Karpas-422 (cell line): ENCODE measurements around the gene CYP2F1. TPM values are rescaled to one million over a fixed set of nuclear protein-coding genes. Genes with fewer than 3 reads are reported as not detected.
A peak's percentile ranks its signal among the peaks of the same experiment; 100 is the strongest.

ENCODE experiments used
- DNase-seq: peaks from one replicate; pipeline ENCODE4 v3.0.0-alpha.2; 2015
- H2AFZ ChIP-seq: fragments of 200-600 bp; sonication (generic); 2 replicates; pipeline ENCODE4 v1.6.1; 2014; ENCODE audit warnings: antibody characterized with exemption, low read length, mixed read lengths
- H3K27ac ChIP-seq: fragments of 200-600 bp; sonication (generic); 2 replicates; pipeline ENCODE4 v1.5.1; 2014; ENCODE audit warnings: mild to moderate bottlenecking, low read length, moderate library complexity
- H3K27me3 ChIP-seq: fragments of 200-600 bp; sonication (generic); 2 replicates; pipeline ENCODE4 v1.6.1; 2014; ENCODE audit warnings: low read length, mixed read lengths
- H3K36me3 ChIP-seq: fragments of 200-600 bp; sonication (generic); 2 replicates; pipeline ENCODE4 v1.6.1; 2014; ENCODE audit warnings: low read length, mixed read lengths; ENCODE audit not compliant: insufficient read depth
- H3K4me1 ChIP-seq: fragments of 200-600 bp; sonication (generic); 2 replicates; pipeline ENCODE4 v1.6.1; 2014; ENCODE audit warnings: mild to moderate bottlenecking, low read length, mixed read lengths
- H3K4me2 ChIP-seq: fragments of 200-600 bp; sonication (generic); 2 replicates; pipeline ENCODE4 v1.6.1; 2014; ENCODE audit warnings: low read length, low read depth, mild to moderate bottlenecking; ENCODE audit not compliant: poor library complexity, severe bottlenecking
- H3K4me3 ChIP-seq: fragments of 200-600 bp; sonication (generic); 2 replicates; pipeline ENCODE4 v1.5.1; 2014; ENCODE audit warnings: mild to moderate bottlenecking, antibody characterized with exemption, low read length, mixed read lengths
- H3K79me2 ChIP-seq: fragments of 200-600 bp; sonication (generic); 2 replicates; pipeline ENCODE4 v1.6.1; 2014; ENCODE audit warnings: mild to moderate bottlenecking, low read length, mixed read lengths
- H3K9ac ChIP-seq: fragments of 200-600 bp; sonication (generic); 2 replicates; pipeline ENCODE4 v1.6.0; 2014; ENCODE audit warnings: low read length
- H3K9me2 ChIP-seq: fragments of 200-600 bp; sonication (generic), shearing (Covaris generic); replicated peaks from 2 replicates; pipeline ENCODE4 v1.6.0; 2014; ENCODE audit warnings: mild to moderate bottlenecking, low read length, moderate library complexity; ENCODE audit not compliant: insufficient read depth
- H3K9me3 ChIP-seq: fragments of 300-700, 200-600 bp; sonication (generic); 2 replicates; pipeline ENCODE4 v1.6.1; 2014; ENCODE audit warnings: low read length, mixed read lengths
- H4K20me1 ChIP-seq: fragments of 200-600 bp; sonication (generic); 2 replicates; pipeline ENCODE4 v1.6.1; 2014; ENCODE audit warnings: mild to moderate bottlenecking, antibody characterized with exemption, low read length, low read depth; ENCODE audit not compliant: insufficient read depth
- total RNA-seq: library from RNA; depleted of rRNA; stranded (reverse); fragments of >200 nt; shearing (Covaris generic); gene quantifications from 2 replicates; pipeline ENCODE4 v1.2.3, GENCODE V29; 2014; ENCODE audit warnings: low replicate concordance; rRNA removed

Gene CYP2F1, protein sequence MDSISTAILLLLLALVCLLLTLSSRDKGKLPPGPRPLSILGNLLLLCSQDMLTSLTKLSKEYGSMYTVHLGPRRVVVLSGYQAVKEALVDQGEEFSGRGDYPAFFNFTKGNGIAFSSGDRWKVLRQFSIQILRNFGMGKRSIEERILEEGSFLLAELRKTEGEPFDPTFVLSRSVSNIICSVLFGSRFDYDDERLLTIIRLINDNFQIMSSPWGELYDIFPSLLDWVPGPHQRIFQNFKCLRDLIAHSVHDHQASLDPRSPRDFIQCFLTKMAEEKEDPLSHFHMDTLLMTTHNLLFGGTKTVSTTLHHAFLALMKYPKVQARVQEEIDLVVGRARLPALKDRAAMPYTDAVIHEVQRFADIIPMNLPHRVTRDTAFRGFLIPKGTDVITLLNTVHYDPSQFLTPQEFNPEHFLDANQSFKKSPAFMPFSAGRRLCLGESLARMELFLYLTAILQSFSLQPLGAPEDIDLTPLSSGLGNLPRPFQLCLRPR
- not detected in 2 replicates for total RNA-seq

DNA sequence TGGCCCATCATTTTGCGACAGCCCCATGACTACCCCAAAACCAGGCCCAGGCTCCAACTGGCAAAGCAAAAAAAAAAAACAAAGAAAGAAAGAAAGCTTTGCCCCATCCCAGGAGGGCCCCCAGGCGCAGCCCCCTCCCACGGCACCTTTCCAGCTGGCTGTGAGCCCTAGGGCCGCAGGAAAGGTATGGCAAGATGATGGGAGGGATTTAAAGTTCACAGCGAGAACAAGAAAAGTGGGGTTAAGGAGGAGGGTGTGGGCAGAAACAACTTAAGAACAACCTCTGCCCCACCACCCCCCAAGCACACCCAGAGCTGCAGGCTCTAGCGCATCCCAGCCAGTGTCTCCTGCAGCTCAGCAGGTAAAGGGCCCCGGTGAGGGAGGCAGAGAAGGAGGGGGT, at the start of gene CYP2F1:
TSS of gene CYP2F1 (plus strand) at position 301 of the 400 bp plus-strand sequence. CDS start 1,757 bp downstream, outside the sequence.
- H3K4me2 ChIP-seq: no peak within 1 kb of the TSS
- H2AFZ ChIP-seq: no peak within 1 kb of the TSS
- H4K20me1 ChIP-seq: no peaks in the 10 kb centered on the region
- no peaks in the 10 kb centered on the region for H3K4me1 ChIP-seq
- H3K9me2 ChIP-seq: no peaks in the 10 kb centered on the region
- DNase-seq: no peak
- H3K4me3 ChIP-seq: no peak within 1 kb of the TSS
- no peaks in the 10 kb centered on the region for H3K36me3 ChIP-seq
- no peaks in the 10 kb centered on the region for H3K79me2 ChIP-seq
- H3K27me3 ChIP-seq: no peaks in the 10 kb centered on the region
- no peak within 1 kb of the TSS for H3K27ac ChIP-seq
- H3K9ac ChIP-seq: no peak within 1 kb of the TSS
- H3K9me3 ChIP-seq: no peaks in the 10 kb centered on the region

DNA sequence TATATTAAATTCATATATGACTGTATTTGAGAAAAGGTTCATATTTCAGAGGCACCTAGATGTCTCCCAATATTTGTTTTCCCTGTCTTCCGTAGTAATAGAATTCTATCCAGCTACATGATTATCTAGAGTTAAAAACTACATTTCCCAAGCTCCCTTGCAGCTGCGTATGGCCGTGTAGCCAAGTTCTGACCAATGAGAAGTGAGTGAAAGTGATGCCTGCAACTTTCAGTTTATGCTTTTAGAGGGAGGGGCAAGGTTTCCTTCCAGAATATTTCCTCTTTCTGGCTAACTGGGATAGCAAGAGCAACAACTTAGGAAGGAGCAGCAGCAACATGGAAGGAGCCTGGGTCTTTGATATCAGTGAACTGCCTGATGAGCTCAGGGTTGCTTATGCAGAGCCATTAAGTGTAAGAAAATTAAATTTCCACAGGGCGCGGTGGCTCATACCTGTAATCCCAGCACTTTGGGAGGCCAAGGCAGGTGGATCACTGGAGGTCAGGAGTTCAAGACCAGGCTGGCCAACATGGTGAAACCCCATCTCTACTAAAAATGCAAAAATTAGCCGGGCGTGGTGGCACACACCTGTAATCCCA, 49.2 kb upstream of the CYP2F1 start:
- peak; percentile 70 for DNase-seq
- H3K4me3 ChIP-seq: peak overlapping the region; percentile 37; the same call in 1 of the 2 replicates
- no peak overlapping the region; the same call in 1 of the 2 replicates for H2AFZ ChIP-seq
- H3K9me2 ChIP-seq: no peaks in the 10 kb centered on the region
- H3K79me2 ChIP-seq: no peaks in the 10 kb centered on the region
- H3K36me3 ChIP-seq: no peaks in the 10 kb centered on the region
- peak overlapping the region; percentile 39 for H3K4me2 ChIP-seq
- peaks cover 3% of the 10 kb centered on the region; the same call in 1 of the 2 replicates for H3K27me3 ChIP-seq
- no peak overlapping the region for H3K27ac ChIP-seq
- no peaks in the 10 kb centered on the region for H4K20me1 ChIP-seq
- H3K9me3 ChIP-seq: no peaks in the 10 kb centered on the region
- no peak overlapping the region for H3K9ac ChIP-seq
- no peaks in the 10 kb centered on the region for H3K4me1 ChIP-seq

DNA sequence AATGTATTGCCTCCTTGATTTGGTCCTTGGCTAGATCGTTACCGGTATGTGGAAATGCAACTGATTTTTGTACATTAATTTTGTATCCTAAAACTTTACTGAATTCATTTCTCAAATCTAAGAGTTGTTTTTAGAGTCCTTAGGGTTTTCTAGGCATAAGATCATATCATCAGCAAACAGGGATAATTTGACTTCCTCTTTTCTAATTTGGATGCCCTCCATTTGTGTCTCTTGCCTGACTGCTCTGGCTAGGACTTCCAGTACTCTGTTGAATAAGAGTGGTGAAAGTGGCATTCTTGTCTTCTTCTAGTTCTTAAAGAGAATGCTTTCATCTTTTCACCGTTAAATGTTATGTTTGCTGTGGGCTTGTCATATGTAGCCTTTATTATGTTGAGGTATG, 37.9 kb upstream of the CYP2F1 start:
- no peak overlapping the region for H3K27ac ChIP-seq
- H3K36me3 ChIP-seq: no peaks in the 10 kb centered on the region
- no peaks in the 10 kb centered on the region for H3K9me3 ChIP-seq
- no peaks in the 10 kb centered on the region for H4K20me1 ChIP-seq
- H3K9me2 ChIP-seq: no peaks in the 10 kb centered on the region
- no peak overlapping the region for H2AFZ ChIP-seq
- DNase-seq: no peak
- no peaks in the 10 kb centered on the region for H3K4me1 ChIP-seq
- H3K9ac ChIP-seq: no peak overlapping the region
- no peak overlapping the region for H3K4me2 ChIP-seq
- H3K27me3 ChIP-seq: no peaks in the 10 kb centered on the region
- no peaks in the 10 kb centered on the region for H3K79me2 ChIP-seq
- H3K4me3 ChIP-seq: no peak overlapping the region

DNA sequence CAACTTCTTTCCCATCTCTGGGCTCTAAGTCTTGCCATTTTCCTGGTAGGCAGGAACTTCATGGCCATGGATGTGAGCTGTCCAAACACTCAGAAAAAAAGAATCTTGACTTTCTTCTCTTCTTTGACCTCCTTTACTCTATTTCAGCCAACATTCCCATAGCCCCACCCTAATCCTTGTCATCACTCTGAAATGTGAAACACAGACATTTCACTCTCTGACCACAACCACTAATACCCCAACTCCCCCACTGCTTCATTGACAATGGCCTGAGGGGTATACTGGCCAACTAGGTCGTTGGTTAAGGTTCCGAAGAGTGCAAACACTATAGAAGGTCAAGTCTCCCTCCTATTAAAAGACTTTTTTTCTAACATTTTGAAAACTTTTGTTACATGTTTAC, 30.7 kb upstream of the CYP2F1 start:
- no peaks in the 10 kb centered on the region for H3K4me1 ChIP-seq
- no peaks in the 10 kb centered on the region for H3K79me2 ChIP-seq
- H3K4me2 ChIP-seq: no peak overlapping the region
- no peak for DNase-seq
- H2AFZ ChIP-seq: no peak overlapping the region
- H3K27me3 ChIP-seq: no peaks in the 10 kb centered on the region
- no peak overlapping the region for H3K4me3 ChIP-seq
- H3K9me2 ChIP-seq: no peaks in the 10 kb centered on the region
- no peaks in the 10 kb centered on the region for H4K20me1 ChIP-seq
- H3K36me3 ChIP-seq: no peaks in the 10 kb centered on the region
- H3K27ac ChIP-seq: no peak overlapping the region
- no peaks in the 10 kb centered on the region for H3K9me3 ChIP-seq
- no peak overlapping the region for H3K9ac ChIP-seq

DNA sequence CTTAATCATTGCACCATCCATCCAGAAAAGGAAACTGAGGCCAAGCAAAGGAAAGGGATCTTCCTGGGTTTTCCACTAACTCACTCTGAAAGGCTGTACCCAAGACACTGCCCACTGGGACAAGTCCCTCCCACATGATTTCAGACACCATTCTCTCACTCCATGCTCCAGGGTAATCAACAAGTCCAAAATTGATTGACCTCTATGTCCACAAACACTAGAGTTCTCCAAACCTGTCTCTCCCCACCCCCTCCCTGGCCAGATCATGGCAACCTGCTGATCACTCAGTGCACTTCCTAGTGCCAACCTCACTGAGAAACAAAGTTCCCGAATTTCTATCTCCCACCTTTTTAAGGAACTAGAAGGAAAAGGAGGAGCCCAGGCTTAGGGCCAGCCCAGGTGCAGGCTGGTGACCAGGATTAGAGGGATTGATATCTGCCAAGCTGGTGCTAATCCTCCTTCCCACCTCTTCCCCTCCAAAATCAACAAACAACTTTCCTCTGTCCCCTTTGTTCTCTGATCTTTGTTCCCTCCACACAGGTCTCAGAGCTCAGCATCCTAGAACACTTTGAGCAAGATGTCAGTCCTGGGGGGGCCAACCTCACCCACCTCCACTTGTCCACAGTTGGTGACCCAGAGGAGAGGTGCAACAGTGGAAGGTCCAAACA, 28.4 kb upstream of the CYP2F1 start:
- no peaks in the 10 kb centered on the region for H3K79me2 ChIP-seq
- H3K4me2 ChIP-seq: no peak overlapping the region
- no peaks in the 10 kb centered on the region for H3K36me3 ChIP-seq
- H3K9ac ChIP-seq: no peak overlapping the region
- H3K9me3 ChIP-seq: no peaks in the 10 kb centered on the region
- H3K27ac ChIP-seq: no peak overlapping the region
- no peaks in the 10 kb centered on the region for H4K20me1 ChIP-seq
- H3K4me1 ChIP-seq: no peaks in the 10 kb centered on the region
- H3K4me3 ChIP-seq: no peak overlapping the region
- H3K9me2 ChIP-seq: no peaks in the 10 kb centered on the region
- DNase-seq: no peak
- H2AFZ ChIP-seq: no peak overlapping the region
- H3K27me3 ChIP-seq: no peaks in the 10 kb centered on the region

DNA sequence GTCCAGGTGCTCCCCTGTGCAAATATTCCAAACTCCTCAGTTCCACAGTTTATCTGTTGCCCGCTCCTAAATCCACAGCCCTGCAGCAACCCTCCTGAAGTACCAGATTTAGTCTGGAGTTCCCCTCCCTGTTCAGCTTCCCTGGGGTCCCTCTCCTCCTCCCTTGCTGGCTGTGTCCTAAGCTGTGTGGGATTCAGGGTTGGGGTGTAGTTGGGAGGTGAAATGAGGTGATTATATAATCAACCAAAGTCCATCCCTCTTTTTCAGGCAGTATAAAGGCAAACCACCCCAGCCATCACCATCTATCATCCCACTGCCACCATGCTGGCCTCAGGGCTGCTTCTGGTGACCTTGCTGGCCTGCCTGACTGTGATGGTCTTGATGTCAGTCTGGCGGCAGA, 26.1 kb upstream of the CYP2F1 start, which contains the start of gene CYP2A13:
TSS of gene CYP2A13 (plus strand) at position 301 of the 400 bp plus-strand sequence. CDS start at position 322, 21 bp downstream.
- no peak within 1 kb of the TSS for H3K27ac ChIP-seq
- H3K4me2 ChIP-seq: no peak within 1 kb of the TSS
- H2AFZ ChIP-seq: no peak within 1 kb of the TSS

DNA sequence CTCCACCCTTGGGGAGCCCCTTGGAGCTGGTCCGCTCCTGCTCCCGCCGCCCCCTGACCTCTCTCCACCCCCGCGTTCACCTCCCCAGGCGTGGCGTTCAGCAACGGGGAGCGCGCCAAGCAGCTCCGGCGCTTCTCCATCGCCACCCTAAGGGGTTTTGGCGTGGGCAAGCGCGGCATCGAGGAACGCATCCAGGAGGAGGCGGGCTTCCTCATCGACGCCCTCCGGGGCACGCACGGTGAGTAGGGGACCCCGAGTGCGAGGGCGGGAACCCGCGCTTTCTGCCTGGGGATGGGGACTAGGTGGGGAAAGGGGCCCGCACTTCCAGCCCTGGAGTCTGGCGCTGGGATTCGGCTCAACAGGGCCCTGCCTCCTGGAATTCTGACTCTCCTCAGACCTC, 24.3 kb upstream of the CYP2F1 start:
- no peak overlapping the region for H3K4me2 ChIP-seq
- H3K9me2 ChIP-seq: no peaks in the 10 kb centered on the region
- no peaks in the 10 kb centered on the region for H4K20me1 ChIP-seq
- no peaks in the 10 kb centered on the region for H3K36me3 ChIP-seq
- DNase-seq: no peak
- H3K27ac ChIP-seq: no peak overlapping the region
- no peak overlapping the region for H3K4me3 ChIP-seq
- H3K79me2 ChIP-seq: no peaks in the 10 kb centered on the region
- no peak overlapping the region for H2AFZ ChIP-seq
- no peaks in the 10 kb centered on the region for H3K27me3 ChIP-seq
- no peak overlapping the region for H3K9ac ChIP-seq
- H3K9me3 ChIP-seq: no peaks in the 10 kb centered on the region
- H3K4me1 ChIP-seq: no peaks in the 10 kb centered on the region

More for the DNA sequence above, 26.1 kb upstream of the CYP2F1 start, which contains the start of gene CYP2A13:
- Histone ChIP-seq H3K4me1 (no peaks in the 10 kb centered on the region), H3K79me2 (no peaks in the 10 kb centered on the region), H3K36me3 (no peaks in the 10 kb centered on the region), H3K9me2 (no peaks in the 10 kb centered on the region), H4K20me1 (no peaks in the 10 kb centered on the region), H3K27me3 (no peaks in the 10 kb centered on the region), H3K9me3 (no peaks in the 10 kb centered on the region), H3K4me3 (no peak within 1 kb of the TSS), H3K9ac (no peak within 1 kb of the TSS)
- no peak for DNase-seq

DNA sequence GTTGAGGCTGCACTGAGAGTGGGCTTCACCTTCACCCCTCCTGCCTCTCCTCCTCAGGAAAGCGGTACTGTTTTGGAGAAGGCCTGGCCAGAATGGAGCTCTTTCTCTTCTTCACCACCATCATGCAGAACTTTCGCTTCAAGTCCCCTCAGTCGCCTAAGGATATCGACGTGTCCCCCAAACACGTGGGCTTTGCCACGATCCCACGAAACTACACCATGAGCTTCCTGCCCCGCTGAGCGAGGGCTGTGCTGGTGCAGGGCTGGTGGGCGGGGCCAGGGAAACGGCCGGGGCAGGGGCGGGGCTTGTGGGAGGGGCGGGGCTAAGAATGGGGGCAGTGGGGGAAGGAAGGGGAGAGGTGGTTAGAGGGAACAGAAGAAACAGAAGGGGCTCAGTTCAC, 18.5 kb upstream of the CYP2F1 start:
- Histone ChIP-seq H3K4me2 (no peak overlapping the region), H3K4me3 (no peak overlapping the region), H3K9ac (no peak overlapping the region), H3K79me2 (no peaks in the 10 kb centered on the region), H2AFZ (no peak overlapping the region), H3K27me3 (no peaks in the 10 kb centered on the region), H3K4me1 (no peaks in the 10 kb centered on the region), H3K36me3 (no peaks in the 10 kb centered on the region), H3K9me3 (no peaks in the 10 kb centered on the region), H4K20me1 (no peaks in the 10 kb centered on the region), H3K27ac (no peak overlapping the region), H3K9me2 (no peaks in the 10 kb centered on the region)
- DNase-seq: no peak
